IPS-15b (cell line): ENCODE data around the gene DDT.
"Not testable (repeated sequence)": the region's sequence is repeated elsewhere in the genome, so short reads cannot be mapped to it uniquely, and the experiment has no call there.

Experiments used
- H3K27me3 ChIP-seq: one replicate; pipeline ENCODE4 v1.6.1; 2013; ENCODE audit warnings: low read length; ENCODE audit not compliant: control insufficient read depth, insufficient read depth
- H3K36me3 ChIP-seq: one replicate; pipeline ENCODE4 v1.6.1; 2013; ENCODE audit warnings: low read length; ENCODE audit not compliant: control insufficient read depth, insufficient read depth
- H3K4me1 ChIP-seq: one replicate; pipeline ENCODE4 v1.6.1; 2013; ENCODE audit warnings: mild to moderate bottlenecking, low read length; ENCODE audit not compliant: control insufficient read depth, insufficient read depth
- H3K4me3 ChIP-seq: one replicate; pipeline ENCODE4 v1.5.1; 2013; ENCODE audit warnings: low read depth, low read length
- H3K9ac ChIP-seq: one replicate; pipeline ENCODE4 v1.6.1; 2013; ENCODE audit warnings: low read depth, mild to moderate bottlenecking, low read length
- H3K9me3 ChIP-seq: one replicate; pipeline ENCODE4 v1.6.1; 2013; ENCODE audit warnings: mild to moderate bottlenecking, low read length; ENCODE audit not compliant: control insufficient read depth, insufficient read depth

Gene DDT

DNA sequence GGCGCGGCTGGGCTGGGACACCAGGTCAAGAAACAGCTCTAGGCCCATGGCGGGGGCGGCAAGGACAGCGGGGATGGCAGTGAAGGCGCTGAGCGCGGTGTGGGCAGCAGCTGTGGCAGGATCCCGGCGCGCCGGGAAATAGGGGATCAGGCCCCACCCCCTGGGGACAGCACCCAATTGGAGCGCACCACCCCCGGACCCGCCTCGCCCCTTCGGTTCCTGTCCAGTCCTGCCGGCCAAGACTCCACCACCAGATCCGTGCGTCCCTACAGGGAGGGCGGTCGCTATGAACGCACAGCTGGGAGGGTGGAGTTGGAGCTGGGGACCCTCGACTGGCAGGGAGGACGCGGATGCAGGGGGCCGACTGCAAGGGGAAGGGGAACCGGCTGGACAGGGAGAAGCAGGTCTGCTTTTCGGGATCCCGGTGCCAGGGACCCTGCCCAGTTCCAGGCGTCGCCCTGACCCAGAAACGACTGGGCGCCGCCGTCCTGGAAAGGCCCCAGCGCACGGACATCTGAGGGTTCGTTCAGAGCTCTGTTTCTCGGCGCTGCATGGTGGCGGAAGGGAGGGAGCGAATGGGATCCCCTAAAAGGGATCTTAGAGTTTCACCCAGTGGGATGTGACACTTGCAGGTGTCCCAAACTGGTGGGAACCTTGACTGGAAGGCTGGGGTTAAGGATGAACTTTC is 13.0 kb downstream of the DDT start, which contains the start of gene GSTT2B:
GSTT2B (minus strand) TSS at position 112 of the 688 bp plus-strand sequence; CDS start at position 48, 64 bp downstream.
- H3K4me3 ChIP-seq, result peak within 1 kb of the TSS; percentile 22
- not testable (repeated sequence) for H3K4me1 ChIP-seq, H3K27me3 ChIP-seq

DNA sequence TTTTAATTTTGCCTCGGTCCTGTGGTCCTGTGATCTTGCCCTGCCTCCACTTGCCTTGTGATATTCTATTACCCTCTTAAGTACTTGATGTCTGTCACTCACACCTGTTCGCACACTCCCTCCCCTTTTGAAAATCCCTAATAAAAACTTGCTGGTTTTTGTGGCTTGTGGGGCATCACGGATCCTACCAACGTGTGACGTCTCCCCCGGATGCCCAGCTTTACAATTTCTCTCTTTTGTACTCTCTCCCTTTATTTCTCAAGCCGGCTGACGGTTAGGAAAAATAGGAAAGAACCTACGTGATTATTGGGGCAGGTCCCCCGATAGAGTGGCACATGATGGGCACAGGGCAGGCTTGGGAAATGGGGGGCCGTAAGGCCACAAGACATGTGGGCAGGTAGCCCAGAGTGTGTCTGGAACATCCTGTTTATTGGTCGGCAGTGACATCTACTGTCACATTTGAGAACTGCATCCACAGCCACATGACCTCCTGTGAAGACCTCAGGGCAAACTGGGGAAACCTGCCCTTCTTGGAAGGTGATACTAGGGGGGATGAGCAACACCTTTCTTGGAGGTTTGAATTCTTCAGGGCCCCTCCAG is 17.8 kb downstream of the DDT start:
- H3K36me3 ChIP-seq, H3K9ac ChIP-seq, H3K9me3 ChIP-seq, H3K4me1 ChIP-seq, H3K27me3 ChIP-seq: not testable (repeated sequence)
- H3K4me3 ChIP-seq, result peak overlapping the region; percentile 31

More for the DNA sequence above, 13.0 kb downstream of the DDT start, which contains the start of gene GSTT2B:
- H3K36me3 ChIP-seq, H3K9me3 ChIP-seq, H3K9ac ChIP-seq: not testable (repeated sequence)

DNA sequence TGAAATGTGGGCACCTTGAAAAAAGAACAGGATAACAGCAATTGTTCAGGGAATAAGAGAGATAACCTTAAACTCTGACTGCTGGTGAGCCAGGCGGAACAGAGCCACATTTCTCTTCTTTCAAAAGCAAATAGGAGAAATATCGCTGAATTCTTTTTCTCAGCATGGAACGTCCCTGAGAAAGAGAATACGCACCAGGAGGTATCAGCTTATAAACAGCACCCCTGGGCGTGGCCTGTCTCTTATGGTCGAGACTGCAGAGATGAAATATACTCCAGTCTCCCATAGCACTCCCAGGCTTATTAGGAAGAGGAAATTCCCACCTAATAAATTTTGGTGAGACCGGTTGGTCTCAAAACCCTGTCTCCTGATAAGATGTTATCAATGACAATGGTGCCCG is 18.4 kb downstream of the DDT start:
- not testable (repeated sequence) for H3K36me3 ChIP-seq, H3K4me3 ChIP-seq, H3K4me1 ChIP-seq, H3K9ac ChIP-seq, H3K9me3 ChIP-seq, H3K27me3 ChIP-seq

DNA sequence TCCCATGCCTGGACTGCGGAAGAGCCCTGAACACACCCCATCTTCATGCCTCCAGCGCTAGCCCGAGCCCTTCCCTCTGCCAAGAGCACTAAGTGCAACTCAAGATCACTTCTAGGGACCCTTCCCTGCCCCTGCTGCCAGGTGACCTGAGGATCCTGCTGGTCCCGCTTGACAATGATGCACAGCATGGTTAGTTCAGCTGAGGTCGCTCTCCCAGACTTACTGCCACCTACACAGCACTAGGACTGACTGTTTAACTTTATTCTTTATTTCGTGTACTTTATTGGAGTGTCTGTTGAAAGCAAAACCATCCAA is 19.3 kb downstream of the DDT start:
- H3K9me3 ChIP-seq, H3K36me3 ChIP-seq, H3K4me1 ChIP-seq, H3K27me3 ChIP-seq, H3K9ac ChIP-seq: not testable (repeated sequence)
- H3K4me3 ChIP-seq, result peak overlapping the region; percentile 33

DNA sequence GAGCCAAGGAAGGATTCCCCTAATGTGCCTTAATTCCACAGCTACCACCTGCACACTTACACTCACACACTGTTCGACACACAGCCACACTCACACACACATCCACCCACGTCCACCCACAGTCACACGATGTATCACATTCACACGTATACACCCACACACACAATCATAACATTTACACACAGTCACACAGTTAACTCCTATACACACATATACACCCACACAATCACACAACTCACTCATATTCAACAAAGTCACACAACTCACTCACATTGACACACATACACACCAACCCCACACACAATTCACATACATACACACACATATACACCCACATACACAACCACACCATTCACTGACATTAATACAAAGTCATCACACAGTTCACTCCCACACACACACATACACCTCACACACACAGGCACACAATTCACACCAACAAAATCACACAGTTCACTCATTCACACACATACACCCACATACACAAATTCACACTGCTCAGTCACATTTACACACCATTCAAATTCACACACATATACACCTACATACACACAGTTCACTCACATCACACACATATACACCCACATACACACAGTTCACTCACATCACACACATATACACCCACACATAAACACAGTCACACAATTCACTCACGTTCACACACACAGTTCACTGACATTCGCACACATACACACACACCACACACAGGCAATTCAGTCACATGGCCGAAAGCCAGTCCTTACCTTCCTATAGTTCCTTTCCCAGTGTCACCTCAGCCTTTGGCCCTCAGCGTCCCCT is 19.8 kb downstream of the DDT start:
- H3K4me3 ChIP-seq, result peak overlapping the region; percentile 33

DNA sequence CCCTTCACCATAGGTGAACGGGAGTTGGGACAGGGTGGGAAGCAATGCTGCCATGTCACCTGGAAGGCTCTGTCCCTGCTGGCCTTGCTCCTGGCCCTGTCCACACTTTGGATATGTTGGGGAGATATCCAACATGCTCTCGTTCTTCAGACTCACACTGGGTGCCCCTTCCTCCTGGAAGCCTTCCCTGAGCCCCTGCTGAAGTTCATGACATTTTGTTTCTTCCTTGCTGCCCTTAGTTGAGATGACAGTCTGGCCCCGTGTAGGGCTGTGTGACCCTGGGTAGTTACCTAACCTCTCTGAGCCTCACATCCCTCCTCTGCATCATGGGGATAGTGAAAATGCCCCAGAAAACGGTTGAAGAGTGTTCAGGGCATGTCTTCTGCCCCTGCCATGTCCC is 20.8 kb downstream of the DDT start:
- not testable (repeated sequence) for H3K4me3 ChIP-seq, H3K36me3 ChIP-seq, H3K9me3 ChIP-seq, H3K27me3 ChIP-seq, H3K9ac ChIP-seq, H3K4me1 ChIP-seq

More for the DNA sequence above, 19.8 kb downstream of the DDT start:
- not testable (repeated sequence) for H3K4me1 ChIP-seq, H3K36me3 ChIP-seq, H3K27me3 ChIP-seq, H3K9ac ChIP-seq, H3K9me3 ChIP-seq

DNA sequence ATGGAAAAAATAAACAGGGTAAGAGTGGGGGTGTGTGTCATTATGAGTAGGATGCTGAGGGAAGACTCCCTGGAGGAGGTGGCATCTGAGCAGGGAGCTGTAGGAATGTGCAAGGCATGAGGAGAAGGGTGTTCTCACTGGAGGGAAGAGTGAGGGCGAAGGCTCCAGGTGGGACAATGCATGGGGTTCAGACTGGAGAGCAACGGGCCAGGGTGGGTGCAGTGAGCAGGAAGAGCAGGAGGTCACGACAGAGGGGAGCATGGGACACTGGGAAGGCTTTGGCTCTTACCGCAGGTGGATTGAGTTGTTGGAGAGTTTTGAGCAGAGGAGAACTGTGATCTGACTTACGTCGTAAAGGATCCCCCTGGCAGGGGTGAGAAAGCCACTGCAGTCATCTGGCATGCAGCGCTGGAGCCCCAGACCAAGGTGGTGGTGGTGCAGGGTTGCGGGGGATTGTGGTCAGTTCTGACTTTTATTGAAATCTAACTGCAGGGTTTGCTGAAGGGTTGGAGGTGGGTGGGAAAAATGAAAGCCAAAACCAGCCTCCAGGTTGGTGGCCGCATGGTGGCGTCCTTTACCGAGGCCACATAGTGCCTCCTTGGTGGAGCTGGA is 21.3 kb downstream of the DDT start:
- H3K4me1 ChIP-seq, H3K27me3 ChIP-seq, H3K4me3 ChIP-seq, H3K36me3 ChIP-seq, H3K9ac ChIP-seq, H3K9me3 ChIP-seq: not testable (repeated sequence)

DNA sequence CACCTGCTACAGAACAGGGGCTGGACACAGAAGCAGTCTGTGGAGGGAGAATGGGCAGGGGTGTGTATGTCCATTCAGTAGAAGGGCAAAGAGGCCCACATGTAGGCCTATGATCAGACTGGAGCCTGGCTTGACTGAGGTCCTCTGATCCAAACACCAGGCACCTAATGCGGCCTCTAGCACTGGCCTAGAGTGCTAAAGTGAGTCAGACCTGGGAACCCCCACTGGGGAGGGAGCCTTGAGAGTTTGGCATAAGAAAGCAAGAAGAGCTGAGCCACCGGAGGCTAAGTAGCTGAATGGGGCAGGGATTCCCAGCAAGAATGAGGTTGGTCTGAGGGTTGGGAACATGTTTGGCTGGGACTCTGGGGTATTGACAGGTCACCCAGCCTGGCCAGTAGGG is 22.9 kb downstream of the DDT start:
- not testable (repeated sequence) for H3K4me3 ChIP-seq, H3K9me3 ChIP-seq, H3K27me3 ChIP-seq, H3K4me1 ChIP-seq, H3K9ac ChIP-seq, H3K36me3 ChIP-seq

DNA sequence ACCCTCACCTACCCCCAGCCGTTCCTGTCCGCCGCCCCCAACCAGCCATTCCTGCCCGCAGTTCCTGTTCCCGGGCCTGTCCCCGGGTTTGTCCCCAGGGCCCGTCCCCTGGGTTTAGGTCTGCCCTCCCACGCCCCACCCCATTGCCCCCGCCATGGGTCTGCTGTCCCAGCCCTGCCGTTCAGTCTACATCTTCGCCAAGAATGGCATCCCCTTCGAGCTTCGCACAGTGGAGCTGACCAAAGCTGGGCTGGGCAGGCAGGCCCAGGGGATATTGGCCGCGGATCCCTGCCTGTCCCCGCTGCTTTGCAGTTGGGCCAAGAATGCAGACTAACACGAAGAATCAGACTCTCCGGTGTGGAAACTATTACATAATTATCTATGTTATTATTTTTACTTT is 24.5 kb downstream of the DDT start:
- not testable (repeated sequence) for H3K4me3 ChIP-seq, H3K4me1 ChIP-seq, H3K9me3 ChIP-seq, H3K9ac ChIP-seq, H3K36me3 ChIP-seq, H3K27me3 ChIP-seq

DNA sequence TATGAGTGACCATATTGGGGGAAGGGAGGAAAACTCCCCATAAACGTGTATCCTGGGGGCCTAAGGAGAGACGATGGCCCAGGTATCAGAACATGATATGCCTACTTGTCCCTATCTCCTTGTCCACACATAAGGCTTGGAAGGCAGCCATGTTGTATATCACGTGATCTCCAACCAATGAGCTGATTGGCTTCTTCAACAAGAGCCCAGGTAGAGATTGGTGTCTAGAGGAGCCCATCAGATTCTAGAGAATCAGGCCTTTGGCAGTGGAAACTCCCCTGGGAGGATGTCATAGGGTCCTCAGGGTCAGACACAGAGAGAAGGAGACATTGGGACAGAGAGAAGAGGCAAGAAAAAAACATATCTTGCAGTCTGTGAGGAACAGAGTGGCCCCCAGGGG is 26.9 kb downstream of the DDT start:
- not testable (repeated sequence) for H3K4me1 ChIP-seq, H3K4me3 ChIP-seq, H3K36me3 ChIP-seq, H3K9ac ChIP-seq, H3K27me3 ChIP-seq, H3K9me3 ChIP-seq

DNA sequence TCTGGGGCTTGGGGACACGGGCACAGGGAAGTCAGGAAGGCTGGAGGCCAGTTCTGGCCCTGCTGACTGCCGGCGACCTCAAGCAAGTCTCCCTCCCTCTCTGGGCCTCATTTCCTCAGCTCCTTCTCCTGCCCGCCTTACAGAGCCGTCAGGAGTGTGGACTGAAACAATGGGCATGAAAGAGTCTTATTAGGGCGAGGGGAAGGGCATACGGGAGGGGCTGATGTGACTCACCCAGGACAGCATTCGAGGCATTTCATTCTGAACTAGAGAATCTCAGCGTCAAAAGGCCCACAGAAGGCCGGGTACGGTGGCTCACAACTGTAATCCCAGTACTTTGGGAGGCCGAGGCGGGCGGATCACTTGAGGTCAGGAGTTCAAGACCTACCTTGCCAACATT is 34.1 kb downstream of the DDT start:
- H3K9me3 ChIP-seq, H3K9ac ChIP-seq, H3K4me1 ChIP-seq, H3K4me3 ChIP-seq, H3K36me3 ChIP-seq, H3K27me3 ChIP-seq: not testable (repeated sequence)

DNA sequence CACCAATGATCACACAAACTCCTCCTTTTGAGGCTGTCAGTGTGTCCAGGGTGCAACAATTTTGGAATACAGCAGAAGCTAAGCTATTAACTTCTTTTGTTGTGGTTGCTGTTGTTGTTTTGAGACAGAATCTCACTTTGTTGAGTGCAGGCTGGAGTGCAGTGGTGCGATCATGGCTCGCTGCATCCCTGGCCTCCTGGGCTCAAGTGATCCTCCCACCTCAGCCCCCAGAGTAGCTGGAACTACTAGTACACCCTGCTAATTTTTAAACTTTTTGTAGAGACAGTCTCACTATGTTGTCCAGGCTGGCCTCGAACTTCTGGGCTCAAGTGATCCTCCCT is 35.3 kb downstream of the DDT start:
- no peaks in the 10 kb centered on the region for H3K4me1 ChIP-seq

More for the DNA sequence above, 35.3 kb downstream of the DDT start:
- Histone ChIP-seq H3K9ac (no peak overlapping the region), H3K27me3 (no peaks in the 10 kb centered on the region), H3K4me3 (no peak overlapping the region), H3K9me3 (no peaks in the 10 kb centered on the region), H3K36me3 (no peaks in the 10 kb centered on the region)
